DMS153 treated with DMSO at 0.1 percent for 48 hours (cell line): Measurements from ENCODE around the gene GSG1L.

Experiments
- DNase-seq: peaks from one replicate; lab custom pipeline; 2025; ENCODE audit not compliant: unreplicated experiment; lab: John Stamatoyannopoulos, UW

The GSG1L gene

DNA sequence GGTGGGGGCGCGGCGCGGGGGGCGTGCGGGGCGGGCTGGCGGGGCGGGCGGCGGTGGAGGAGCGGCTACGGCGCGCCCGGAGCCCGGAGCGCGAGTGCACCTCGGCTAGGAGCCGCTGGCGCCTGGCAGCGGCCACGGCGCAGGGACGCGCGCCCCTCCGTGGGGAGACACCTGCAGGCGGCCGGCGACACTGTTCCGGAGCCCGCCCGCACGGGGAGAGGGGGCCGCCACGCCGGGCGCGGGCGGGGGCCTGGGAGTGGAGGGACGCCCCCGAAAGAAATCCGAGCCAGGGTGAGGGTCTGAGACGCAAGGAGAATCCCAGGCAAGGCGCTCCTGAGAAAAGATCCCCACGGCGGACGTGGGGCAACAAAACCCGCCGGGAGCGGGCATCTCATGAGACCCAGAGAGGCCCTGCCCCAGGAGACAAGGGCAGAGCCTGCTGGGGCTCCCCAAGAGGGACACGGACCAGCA, at the start of gene GSG1L:
Gene GSG1L, minus strand, starts transcription at position 124 of the 471 bp plus-strand sequence. CDS start 290 bp downstream, outside the sequence.
- no peak for DNase-seq

DNA sequence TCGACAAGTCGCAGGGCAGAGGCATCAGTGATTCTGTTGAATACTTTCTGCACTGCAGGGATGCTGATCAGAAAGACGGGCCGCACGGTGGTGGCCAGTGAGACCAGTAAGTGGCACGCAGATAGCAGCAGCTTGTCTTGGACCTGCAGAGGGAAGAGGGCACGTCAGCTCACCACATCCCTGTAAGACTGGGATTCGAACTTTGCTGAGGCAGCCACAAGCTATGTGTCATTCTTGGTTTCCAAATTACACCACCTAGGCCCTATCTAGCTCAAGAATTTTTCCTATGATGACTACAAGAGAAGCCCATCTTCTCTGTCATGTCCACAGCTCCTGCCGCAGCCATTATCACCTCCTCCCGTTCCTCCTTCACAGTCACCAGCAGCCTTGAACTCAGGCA, 49.4 kb upstream of the GSG1L start:
- DNase-seq = no peak

DNA sequence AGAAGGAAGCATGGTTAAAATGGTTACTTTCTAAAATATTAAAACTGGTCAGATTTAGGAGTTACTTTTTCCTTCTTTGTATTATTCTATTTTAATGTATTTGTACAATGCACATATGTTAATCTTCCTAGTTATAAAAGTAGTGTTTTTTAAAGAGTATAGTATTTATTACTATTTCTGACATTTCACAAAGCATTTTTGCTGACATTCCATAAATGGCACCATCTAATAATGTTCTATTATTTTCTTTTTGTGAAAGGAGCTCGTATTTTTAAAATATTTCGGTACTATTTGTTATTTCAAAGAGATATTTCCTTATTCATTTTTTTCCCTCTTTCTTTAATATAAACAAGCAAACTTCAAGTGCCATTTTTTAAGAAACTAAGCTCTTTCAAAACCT, 47.5 kb upstream of the GSG1L start:
- DNase-seq = no peak

DNA sequence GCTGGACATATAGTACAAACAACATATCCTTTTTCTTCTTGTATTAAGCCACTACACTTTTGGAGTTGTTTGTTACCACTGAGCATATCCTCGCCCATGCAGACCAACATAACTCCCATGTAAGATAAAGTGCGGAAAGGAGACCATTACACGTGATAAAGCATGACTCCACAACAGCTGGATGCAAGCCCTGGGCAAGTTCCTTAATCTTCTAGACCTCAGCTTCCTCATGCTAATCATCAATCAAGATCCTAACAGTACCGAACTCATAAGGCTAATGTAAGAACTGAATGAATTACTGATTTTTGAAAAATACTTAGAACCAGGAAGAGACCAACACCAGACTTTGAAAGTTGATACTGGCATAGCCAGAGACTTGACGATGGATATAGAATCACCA, 47.0 kb upstream of the GSG1L start:
- no peak for DNase-seq

DNA sequence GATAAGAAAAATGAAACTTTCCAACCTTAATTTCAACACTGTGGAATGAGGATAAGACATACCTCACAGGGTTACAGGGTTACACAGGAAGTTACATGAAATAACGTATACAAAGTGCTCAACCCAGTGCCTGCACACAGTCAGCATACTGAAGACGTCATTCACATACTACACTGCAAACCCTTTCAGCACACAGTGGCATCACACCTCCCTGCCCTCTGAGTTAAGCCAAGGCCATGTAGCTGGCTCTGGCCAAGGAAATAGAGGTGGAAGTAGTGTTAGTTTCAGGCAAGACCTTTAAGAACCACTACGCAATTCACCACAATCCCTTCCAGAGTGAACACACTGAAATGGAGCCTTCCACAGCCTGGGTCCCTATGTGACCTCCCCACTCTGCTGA, 46.6 kb upstream of the GSG1L start:
- DNase-seq = no peak

DNA sequence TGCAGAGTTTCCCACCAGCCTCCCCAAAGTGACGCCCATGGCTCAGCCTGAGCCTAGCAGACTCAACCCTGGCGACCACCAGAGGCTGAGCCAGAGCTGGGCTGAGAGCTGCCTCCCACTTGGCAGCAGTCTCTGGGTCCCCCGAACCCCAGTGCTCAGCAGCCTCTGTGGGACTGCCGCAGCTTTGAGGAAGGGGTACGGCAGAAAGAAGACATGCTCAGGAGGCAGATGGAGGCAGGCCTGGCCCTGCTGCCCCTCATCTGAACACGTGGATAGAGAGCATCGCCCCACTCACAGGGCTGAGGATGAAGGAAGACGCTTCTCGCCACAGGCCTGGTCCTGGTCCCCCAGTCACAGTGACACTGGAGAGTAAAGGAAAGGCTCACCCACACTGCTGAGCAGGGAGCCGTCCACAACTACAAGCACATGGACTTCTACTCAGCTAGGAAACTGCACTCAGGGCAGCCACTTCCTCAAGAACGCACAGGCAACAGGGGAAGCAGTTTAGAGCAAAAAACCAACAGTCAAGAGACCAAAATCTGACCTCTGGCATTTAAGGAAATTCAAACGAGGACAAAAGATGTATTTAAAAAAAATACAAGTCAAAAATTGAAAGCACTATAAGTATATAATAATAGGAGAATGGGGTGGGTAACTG, 45.2 kb upstream of the GSG1L start:
- DNase-seq = no peak

DNA sequence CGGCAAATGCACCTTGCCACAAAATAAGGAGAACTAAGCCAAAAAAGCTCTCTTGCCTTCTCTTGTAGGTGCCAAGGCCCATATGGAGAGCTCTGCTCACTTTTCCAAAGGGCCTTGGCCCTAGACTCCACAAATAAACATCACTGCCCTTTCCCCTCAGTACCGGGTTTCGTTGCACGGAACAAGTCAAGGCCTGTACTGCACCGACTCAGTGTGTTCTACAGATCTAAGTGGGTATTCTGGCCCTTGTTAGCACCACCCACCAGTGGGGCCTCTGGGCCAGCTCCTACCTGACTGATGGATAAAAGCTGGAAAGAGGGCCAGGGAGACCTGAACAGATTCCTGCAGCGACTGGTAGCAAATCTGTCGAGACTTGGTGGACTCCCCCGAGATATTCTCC, 43.7 kb upstream of the GSG1L start:
- DNase-seq = no peak

DNA sequence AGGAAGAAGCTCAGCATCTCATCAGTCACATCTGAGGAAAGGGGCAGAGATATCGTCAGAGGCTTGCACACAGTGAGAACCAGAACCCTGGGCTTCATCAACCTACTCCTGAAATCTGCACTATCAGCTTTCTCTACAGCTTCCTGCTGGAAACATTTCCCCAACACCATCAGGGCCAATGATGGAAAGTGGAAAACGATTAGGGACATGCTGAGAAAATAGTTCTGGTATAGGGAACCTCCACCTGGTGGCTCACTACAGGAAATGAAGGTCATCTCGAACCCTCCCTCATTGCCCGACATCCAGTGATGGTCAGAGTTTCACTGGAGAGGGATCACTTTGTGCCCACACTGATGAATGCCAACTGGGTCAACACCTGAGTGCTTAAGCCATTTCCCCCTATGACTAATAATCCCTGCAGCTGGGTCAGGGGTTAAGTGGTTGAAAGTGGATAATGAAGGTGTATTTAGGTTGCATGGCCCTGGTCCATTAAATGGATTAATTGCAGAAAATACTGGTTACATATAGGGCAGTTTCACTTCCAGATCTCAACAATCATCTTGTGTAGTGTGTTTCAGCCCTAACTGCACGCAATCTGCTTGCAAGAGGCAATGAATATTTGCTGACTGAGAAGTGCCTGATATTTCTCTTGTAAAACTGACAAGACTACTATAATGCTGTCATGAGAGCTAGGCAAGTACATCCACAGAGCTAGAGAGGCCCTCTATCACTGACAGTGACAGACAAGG, 43.1 kb upstream of the GSG1L start:
- no peak for DNase-seq

DNA sequence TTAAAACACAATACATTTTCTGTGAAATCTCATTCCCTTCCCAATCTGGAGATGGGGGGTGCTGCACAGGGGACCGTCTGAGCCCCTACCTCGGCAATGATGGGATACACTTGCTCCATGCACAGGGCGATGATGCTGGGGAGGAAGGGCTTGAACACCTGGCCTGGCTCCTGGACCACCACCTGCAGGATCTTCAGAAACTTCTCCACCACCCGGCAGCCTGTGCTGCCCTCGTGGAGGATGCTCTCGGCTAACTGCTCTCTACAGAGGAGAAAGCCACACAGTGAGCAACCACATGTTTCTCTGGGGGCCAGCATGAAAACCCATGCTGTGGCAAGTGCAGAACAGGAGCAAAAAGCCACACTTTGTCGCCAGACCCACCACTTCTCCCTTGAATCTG, 42.4 kb upstream of the GSG1L start:
- DNase-seq = no peak

DNA sequence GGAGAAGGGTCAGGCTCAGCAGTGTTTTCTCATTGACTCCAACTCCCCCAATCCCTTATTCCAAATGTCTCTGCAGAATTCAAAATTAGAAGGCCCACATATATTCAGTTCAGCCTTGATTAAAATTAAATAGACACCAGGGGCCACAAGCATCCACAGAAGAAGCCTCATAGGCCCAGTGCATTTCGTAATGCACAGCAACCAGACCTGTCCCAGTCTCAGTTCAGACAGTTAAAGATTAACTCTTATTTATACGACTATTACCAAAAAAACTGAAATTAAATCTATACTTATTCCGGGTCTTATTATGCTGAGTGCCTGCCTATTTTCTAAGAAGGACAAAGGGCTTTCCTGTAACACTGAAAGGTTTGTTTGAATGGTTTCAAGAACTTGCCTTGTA, 41.8 kb upstream of the GSG1L start:
- DNase-seq = no peak

DNA sequence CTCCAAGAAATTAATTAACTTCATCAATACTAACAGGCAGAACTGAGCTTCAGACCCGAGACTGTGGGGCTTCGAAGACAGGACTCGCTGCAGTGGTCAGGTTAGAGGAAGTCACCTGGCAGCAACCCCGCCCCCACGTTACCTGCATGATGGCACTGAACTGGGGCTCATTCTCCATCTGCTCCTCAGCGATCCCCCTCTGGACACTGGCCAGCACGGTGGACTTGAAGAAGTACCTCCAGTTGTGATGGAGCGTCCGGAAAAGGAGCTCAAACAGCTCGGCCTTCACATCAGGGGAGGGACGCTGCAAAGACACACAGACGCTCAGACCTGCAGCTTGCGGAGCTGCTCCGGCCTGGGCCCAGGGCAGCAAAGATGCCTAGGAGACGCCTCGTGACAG, 40.9 kb upstream of the GSG1L start:
- no peak for DNase-seq

DNA sequence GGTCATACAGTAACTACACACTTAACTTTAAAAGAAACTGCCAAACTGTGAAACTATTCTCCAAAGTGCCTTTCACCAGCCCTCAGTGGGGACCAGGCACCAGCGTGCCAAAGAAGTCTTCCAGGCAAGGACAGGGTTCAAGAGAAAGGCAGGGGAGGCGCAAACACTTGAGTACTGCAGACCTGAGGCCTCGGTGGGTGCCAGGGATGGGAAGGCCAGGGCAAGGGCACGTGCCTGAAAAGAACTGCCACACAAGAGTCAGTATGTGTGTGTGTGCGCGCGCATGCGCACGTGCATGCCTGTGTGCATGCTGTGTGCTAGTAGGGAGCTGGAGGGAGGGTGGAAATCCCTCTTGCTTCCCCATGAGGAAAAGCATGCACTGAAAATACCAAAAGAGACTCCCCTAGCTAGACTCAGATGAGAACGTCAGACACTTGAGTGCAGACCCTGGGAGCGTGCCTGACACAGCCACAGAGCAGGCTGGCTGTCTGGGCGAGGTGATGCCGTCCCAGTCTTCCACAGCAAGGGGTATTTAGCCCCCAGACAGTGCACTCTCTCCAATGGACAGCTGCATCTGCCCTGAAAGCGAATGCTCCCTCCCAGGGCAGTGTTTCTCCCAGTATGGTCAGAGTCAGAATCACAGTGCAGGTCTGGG, 40.1 kb upstream of the GSG1L start:
- DNase-seq = no peak

DNA sequence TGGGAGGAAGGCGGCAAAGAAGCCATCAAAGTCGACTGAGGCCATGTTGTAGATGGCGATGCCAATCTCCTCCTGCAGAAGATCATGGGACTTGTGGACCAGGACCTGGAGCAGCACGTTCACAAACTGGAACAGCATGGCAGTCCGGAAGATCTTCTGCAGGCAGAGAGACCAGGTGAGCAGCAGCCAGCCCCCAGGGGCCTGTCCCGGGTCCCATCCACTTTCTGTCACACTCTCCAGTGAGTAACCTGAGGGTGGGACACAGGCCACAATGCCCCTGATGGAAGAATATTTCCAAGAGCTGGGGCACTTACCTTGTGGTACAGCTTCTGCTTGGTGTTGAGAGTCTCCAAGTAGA, 38.0 kb upstream of the GSG1L start:
- DNase-seq = no peak

DNA sequence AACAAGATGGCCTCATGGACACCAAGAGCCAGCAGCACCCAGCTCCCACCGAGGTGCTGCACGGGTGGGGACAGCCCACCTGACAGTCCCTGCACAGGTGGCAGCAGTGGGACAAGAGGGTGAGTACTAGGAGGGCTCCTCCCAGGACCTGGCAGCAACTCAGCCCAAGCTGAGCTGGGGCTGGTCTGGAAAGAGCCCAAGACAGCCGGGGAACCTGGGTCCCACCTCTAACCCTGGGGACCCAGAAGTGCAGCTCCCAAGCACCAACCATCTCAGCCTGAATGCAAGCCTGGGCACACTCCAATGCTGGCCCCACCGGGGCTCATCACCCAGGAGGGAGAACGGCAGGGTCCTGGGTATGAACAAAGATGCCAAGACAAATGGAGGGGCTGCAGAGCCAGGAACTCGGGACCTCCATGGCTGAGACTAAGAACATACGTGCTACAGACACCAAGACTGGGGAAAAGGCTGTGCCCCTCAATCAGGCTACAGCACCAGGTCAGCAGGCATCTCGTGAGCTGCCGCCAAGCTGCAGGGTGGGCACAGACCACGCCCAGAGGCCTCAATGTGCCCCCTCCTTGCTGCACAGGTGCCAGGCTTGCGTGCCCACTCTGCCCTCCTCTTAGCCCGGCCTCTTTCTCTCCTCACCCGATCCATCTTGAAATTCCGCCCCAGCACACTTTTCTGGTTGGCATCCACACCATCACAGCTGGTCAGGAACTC, 37.5 kb upstream of the GSG1L start:
- no peak for DNase-seq

DNA sequence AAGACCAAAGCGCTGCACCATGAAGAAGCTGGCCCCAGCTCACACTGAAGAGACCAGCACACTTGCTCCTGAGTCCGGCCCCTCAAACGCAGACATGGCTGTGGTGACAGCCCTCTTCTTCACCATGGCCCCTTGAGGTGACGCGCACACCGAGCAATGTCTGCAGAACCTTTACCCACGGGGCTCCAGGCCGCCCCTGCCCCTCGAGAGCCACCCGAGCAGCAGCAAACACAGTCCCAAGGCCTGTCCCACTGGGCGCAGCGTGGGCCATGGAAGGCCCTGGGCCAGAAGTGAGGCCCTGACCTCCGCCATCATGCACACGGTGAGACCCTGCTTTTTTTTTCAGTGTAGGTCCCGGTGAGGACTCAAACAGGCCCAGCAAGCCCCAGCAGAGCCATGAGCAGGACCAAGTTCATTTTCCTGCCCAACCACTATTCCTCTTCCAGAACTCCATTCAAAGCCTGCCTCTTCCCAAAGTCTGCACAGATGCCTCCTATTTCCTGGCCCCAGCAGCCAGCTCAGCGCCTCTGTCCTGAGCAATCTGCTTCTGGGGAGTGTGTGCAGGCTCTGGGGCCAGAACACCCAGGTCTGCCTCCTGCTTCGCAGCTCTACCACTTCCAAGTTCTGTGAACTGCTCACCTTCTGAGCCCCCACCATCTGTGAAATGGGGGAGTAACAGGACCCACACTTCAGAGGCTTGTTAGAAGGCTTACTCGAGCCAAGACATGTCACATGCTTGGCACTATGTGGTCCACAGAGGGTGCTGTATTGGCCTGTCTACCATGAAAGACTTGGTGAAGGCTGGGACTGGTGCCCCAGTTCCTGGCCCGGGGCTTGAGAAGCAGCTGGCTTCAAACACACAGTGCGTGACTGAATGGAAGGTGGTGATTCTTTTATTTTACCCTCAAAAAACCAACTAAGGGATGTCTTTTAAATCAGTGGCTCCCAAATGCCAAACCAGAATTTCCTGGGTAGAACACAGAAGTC, 35.7 kb upstream of the GSG1L start:
- no peak for DNase-seq

DNA sequence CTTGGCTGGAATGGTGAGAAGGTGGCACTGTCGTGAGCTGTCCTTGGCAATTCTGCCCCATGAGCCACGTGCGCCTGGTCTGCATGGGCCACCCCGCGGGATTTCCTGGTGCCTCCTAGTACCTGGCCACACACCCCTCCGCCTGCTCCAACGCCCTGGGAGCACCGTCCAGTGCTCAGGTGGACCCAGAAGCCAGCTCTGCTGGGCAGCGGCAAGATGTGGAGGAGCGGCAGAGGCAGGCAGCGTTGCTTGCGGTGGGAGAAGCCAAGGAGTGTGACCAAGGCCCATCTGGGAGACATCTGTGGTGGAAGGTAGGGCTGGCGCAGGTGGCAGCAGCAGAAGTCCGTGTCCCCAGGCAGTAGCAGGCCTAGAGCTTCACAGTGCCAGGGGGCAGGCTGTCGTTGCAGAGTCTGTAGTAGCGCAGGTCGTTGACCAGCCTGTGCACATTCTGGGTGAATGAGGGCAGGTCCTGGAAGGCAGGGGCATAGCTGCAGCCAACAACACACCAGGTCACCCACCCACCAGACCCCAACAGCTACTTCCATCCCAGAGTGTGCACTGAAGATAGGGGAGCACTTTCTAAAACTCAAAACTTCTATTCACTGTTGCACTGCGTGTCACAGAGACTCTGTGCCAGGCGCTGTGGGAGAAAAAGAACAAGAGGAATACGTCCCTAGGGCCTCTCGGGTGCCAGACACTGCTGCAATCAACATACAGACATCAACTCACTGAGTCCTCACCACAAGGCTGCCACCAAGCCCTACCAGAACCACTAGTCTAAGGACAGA, 34.9 kb upstream of the GSG1L start:
- no peak for DNase-seq

DNA sequence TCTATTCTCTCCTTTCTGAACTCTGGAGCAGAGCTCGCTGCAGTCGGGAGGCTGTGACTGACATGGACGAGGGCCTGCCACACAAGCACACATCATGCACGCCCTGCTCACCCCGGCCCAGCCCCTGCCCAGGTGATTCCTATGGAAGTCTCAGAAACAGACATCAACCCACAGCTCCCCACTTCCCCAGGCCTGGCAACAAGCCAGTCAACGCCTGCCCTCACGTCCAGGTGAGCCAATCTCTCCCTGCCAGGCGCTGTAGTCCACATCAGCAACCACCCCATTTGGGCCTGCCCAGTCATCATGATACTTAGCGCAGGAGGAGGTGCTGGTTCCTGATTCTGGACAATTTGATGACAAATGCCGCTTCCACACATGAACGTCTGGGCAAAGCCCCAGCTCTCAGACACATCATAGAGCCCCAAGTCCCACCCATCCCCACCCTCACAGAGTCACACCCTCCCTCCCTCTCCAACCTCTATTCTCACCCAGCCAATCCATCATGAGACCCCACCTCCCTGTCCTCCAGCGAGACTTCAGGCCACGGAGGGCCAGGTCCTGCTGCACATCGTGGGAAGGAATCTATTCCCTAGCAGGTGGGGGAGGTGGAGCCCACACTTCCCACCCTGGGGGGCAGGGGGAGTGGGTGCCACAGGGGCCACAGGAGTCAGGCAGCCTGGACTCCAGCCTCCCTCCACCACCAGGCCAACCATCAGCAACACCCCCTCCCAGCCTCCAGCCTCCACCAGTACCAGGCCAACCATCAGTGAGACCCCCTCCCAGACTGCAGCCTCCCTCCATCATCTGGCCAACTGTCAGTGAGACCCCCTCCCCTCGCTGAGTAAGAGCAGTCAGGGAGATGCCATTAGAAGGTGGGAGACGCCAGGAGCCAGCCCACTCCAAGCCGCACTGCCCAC, 33.7 kb upstream of the GSG1L start:
- DNase-seq = no peak

DNA sequence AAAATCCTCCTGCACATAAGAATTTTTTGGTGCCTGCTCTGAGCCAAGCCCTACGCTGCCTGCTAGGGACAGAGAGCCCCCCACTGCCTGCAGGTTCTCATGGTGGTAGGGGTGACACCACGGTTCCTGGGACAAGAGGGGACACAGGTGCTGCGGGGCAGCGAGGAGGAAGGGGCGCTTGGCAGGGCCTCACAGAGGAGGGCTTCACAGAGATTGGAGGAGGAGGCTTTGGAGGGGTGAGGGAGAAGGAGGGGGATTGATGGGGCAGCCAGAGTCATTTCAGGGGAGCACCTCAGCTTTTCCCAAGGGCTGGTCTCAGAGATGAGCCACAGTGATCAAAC, 29.8 kb upstream of the GSG1L start:
- no peak for DNase-seq
